K562 (cell line): Measurements from ENCODE around the gene TGFBR1. TPM values are rescaled to one million over a fixed set of nuclear protein-coding genes. Genes with fewer than 3 reads are reported as not detected.

ENCODE experiments used
- ARID3B ChIP-seq: fragments of 250-450 bp; sonication (Bioruptor Pico); IDR thresholded peaks from 2 replicates; pipeline ENCODE4 v1.4.0; 2020; ENCODE audit warnings: borderline replicate concordance
- CBFB ChIP-seq: sonication (generic); formaldehyde crosslinking; IDR thresholded peaks from 2 replicates; pipeline ENCODE4 v1.4.0; 2020; ENCODE audit warnings: mild to moderate bottlenecking, missing genetic modification reagents
- CEBPZ ChIP-seq: fragments of 150-350 bp; IDR thresholded peaks from 2 replicates; pipeline ENCODE4 v1.6.1; 2014; ENCODE audit warnings: low read depth, mild to moderate bottlenecking, low read length, borderline replicate concordance
- E2F3 ChIP-seq: fragments of 250-450 bp; sonication (Bioruptor Pico); IDR thresholded peaks from 2 replicates; pipeline ENCODE4 v1.4.0; 2020; ENCODE audit warnings: mild to moderate bottlenecking
- HNRNPH1 ChIP-seq: fragments of 200-400 bp; formaldehyde crosslinking; optimal IDR thresholded peaks from 2 replicates; pipeline ENCODE3; 2017; ENCODE audit warnings: low read depth, mild to moderate bottlenecking, low read length, moderate library complexity
- KLF1 ChIP-seq: fragments of 450-650 bp; IDR thresholded peaks from 2 replicates; pipeline ENCODE4 v1.6.1; 2016; ENCODE audit warnings: missing genetic modification characterization, missing compliant biosample characterization
- KLF6 ChIP-seq: fragments of 250-450 bp; sonication (Bioruptor Pico); IDR thresholded peaks from 2 replicates; pipeline ENCODE4 v1.4.0; 2020; ENCODE audit warnings: mild to moderate bottlenecking, moderate library complexity, borderline replicate concordance
- MAX ChIP-seq: sonication (generic); formaldehyde crosslinking; IDR thresholded peaks from 2 replicates; pipeline ENCODE4 v1.9.0; 2022; ENCODE audit warnings: mild to moderate bottlenecking, missing genetic modification reagents
- NFYB ChIP-seq: IDR thresholded peaks from 2 replicates; pipeline ENCODE4 v1.6.1; 2011; ENCODE audit warnings: mild to moderate bottlenecking, moderate library complexity; ENCODE audit not compliant: insufficient read length; ENCODE audit errors: extremely low read depth
- PHB ChIP-seq: fragments of 250-450 bp; sonication (Bioruptor Pico); IDR thresholded peaks from 2 replicates; pipeline ENCODE4 v1.5.0; 2021
- PHB2 ChIP-seq: fragments of 450-650 bp; IDR thresholded peaks from 2 replicates; pipeline ENCODE4 v1.6.1; 2017; ENCODE audit warnings: low read depth
- PHTF2 ChIP-seq: fragments of 250-450 bp; sonication (Bioruptor Pico); IDR thresholded peaks from 2 replicates; pipeline ENCODE4 v1.5.0; 2021; ENCODE audit warnings: mild to moderate bottlenecking
- POU5F1 ChIP-seq: fragments of 150-350 bp; IDR thresholded peaks from 2 replicates; pipeline ENCODE4 v1.6.1; 2014; ENCODE audit warnings: borderline replicate concordance, low read length, low read depth, mild to moderate bottlenecking; ENCODE audit not compliant: partially characterized antibody
- PTBP1 ChIP-seq: fragments of 200-400 bp; formaldehyde crosslinking; IDR thresholded peaks from 2 replicates; pipeline ENCODE4 v1.6.1; 2017; ENCODE audit warnings: low read depth, low read length
- SRSF9 ChIP-seq: fragments of 200-400 bp; formaldehyde crosslinking; IDR thresholded peaks from 2 replicates; pipeline ENCODE4 v1.6.1; 2017; ENCODE audit warnings: low read depth, low read length, borderline replicate concordance
- TSC22D4 ChIP-seq: fragments of 450-650 bp; IDR thresholded peaks from 2 replicates; pipeline ENCODE4 v1.6.1; 2016; ENCODE audit warnings: missing genetic modification characterization, missing biosample characterization, control low read depth
- XRCC3 ChIP-seq: fragments of 450-650 bp; IDR thresholded peaks from 2 replicates; pipeline ENCODE4 v1.6.1; 2017; ENCODE audit warnings: mild to moderate bottlenecking, moderate library complexity
- ZBTB34 ChIP-seq: fragments of 250-450 bp; sonication (Bioruptor Pico); IDR thresholded peaks from 2 replicates; pipeline ENCODE4 v1.8.0; 2021; ENCODE audit warnings: mild to moderate bottlenecking, moderate library complexity
- ZFP91 ChIP-seq: sonication (generic); formaldehyde crosslinking; IDR thresholded peaks from 2 replicates; pipeline ENCODE4 v1.8.0; 2022; ENCODE audit warnings: mild to moderate bottlenecking, missing genetic modification reagents
- ZNF217 ChIP-seq: sonication (generic); formaldehyde crosslinking; IDR thresholded peaks from 2 replicates; pipeline ENCODE4 v1.8.0; 2022; ENCODE audit warnings: mild to moderate bottlenecking, missing genetic modification reagents
- polyA plus RNA-seq, 8 experiments: library from polyadenylated mRNA; depleted of rRNA in 4 of 8; stranded (reverse) in 5 of 8; unstranded in 3 of 8; fragments of >200 nt; fragmentation: Nextera tagmentation in 2 of 8; fragmentation: Illumina TruSeq in 1 of 8; extraction: Ambion mirVana in 2 of 8; extraction: Trizol in 1 of 8; gene quantifications; 2 replicates each; pipeline versions ENCODE4 v1.2.1 to v1.2.3, GENCODE V29; 2011 to 2014; ENCODE audit warnings: inconsistent platforms in 1 of 8, missing spikeins in 1 of 8
- total RNA-seq, 7 experiments: library from RNA; depleted of rRNA in 6 of 7; stranded (reverse); fragments of >200 nt in 6 of 7; fragmentation: Illumina TruSeq in 2 of 7; extraction: Trizol in 2 of 7; gene quantifications; 2 replicates each; pipeline versions ENCODE4 v1.2.1 to v1.2.3, GENCODE V29; 2011 to 2021; ENCODE audit warnings: low replicate concordance in 1 of 7

Gene TGFBR1
- total and polyA plus RNA-seq, 9 of the 15 experiments (the other 6 are each of a cell fraction or from before 2014, with no cell fraction given) = 15.5 to 62.4 (median 42.7) TPM

- TF ChIP-seq PHB (CRISPR knock-in tag) (no peak), SRSF9 (no peak), POU5F1 (no peak), CBFB (no peak), KLF1 (tag) (no peak), NFYB (no peak), XRCC3 (no peak), PHB2 (no peak), PTBP1 (no peak), KLF6 (no peak), TSC22D4 (no peak), ZFP91 (no peak), MAX (CRISPR knock-in tag) (no peak), E2F3 (CRISPR knock-in tag) (no peak), HNRNPH1 (no peak), PHTF2 (CRISPR knock-in tag) (no peak), ARID3B (CRISPR knock-in tag) (no peak), CEBPZ (no peak), ZNF217 (CRISPR knock-in tag) (no peak), ZBTB34 (CRISPR knock-in tag) (no peak)
Observed at GRCh38 chr9:99105152-99106043, 485 bp downstream of the TGFBR1 start (continued).
